HL-60 (cell line): Measurements from ENCODE around the gene ZDHHC21.

Source experiments
- DNase-seq, 2 experiments: peaks; one replicate each; pipeline ENCODE4 v3.0.0-alpha.2; 2010 to 2020; ENCODE audit warnings: low read depth in 1 of 2, low spot score in 1 of 2
- H3K27ac ChIP-seq: fragments of 250-450 bp; sonication (Bioruptor Pico); replicated peaks from 2 replicates; pipeline ENCODE4 v1.5.1; 2020; ENCODE audit warnings: mild to moderate bottlenecking, moderate library complexity
- H3K27me3 ChIP-seq: fragments of 250-450 bp; sonication (Bioruptor Pico); 2 replicates; pipeline ENCODE4 v1.5.1; 2021; ENCODE audit warnings: mild to moderate bottlenecking, moderate library complexity; ENCODE audit not compliant: insufficient read depth, poor library complexity, severe bottlenecking
- H3K4me3 ChIP-seq: replicated peaks from 2 replicates; pipeline ENCODE4 v1.5.1; 2011; ENCODE audit warnings: mild to moderate bottlenecking, control low read depth, low read length; ENCODE audit not compliant: insufficient read depth
- GABPA ChIP-seq: IDR thresholded peaks from 2 replicates; pipeline ENCODE4 v1.6.1; 2012; ENCODE audit warnings: low read depth
- POLR2AphosphoS5 ChIP-seq: IDR thresholded peaks from 2 replicates; pipeline ENCODE4 v1.6.1; 2012; ENCODE audit warnings: low read depth
- REST ChIP-seq: IDR thresholded peaks from 2 replicates; pipeline ENCODE4 v1.6.1; 2012; ENCODE audit warnings: low read depth; ENCODE audit not compliant: insufficient replicate concordance
- SPI1 ChIP-seq: IDR thresholded peaks from 2 replicates; pipeline ENCODE4 v1.6.1; 2012; ENCODE audit warnings: low read depth, mild to moderate bottlenecking, borderline replicate concordance
- TF ChIP-seq, protein P1 (sequence below): IDR thresholded peaks from one replicate; pipeline ENCODE4 v1.5.1; 2011; ENCODE audit warnings: low read length, control low read depth, inconsistent platforms; ENCODE audit not compliant: insufficient read depth

Gene ZDHHC21

DNA sequence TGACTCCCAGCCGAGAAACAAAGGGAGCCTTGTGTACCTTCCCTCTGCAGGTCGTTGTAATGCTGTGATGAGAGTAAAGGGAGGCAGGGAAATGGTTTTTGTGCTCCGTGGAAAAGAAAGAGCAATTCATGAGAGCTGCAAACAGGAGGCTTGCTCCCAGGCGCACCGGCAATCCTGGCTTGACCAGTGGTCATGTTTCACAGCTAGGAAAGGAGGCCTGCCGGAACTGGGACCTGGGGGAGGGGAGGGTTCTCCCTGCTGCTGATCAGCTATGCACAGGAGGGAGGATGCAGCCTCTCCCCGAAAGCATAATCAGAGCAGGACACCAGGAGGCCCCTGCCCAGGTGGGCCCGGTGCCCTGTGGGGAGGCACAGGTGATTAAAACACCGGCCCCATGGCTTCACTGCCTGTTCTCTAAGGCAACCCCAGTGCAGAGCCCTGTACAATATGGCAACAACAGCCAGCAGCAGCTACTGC is 131.3 kb downstream of the ZDHHC21 start:
- H3K4me3 ChIP-seq: no peak overlapping the region
- no peaks in the 10 kb centered on the region for H3K27me3 ChIP-seq
- TF ChIP-seq, protein P1, sequence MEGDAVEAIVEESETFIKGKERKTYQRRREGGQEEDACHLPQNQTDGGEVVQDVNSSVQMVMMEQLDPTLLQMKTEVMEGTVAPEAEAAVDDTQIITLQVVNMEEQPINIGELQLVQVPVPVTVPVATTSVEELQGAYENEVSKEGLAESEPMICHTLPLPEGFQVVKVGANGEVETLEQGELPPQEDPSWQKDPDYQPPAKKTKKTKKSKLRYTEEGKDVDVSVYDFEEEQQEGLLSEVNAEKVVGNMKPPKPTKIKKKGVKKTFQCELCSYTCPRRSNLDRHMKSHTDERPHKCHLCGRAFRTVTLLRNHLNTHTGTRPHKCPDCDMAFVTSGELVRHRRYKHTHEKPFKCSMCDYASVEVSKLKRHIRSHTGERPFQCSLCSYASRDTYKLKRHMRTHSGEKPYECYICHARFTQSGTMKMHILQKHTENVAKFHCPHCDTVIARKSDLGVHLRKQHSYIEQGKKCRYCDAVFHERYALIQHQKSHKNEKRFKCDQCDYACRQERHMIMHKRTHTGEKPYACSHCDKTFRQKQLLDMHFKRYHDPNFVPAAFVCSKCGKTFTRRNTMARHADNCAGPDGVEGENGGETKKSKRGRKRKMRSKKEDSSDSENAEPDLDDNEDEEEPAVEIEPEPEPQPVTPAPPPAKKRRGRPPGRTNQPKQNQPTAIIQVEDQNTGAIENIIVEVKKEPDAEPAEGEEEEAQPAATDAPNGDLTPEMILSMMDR: no peak
- TF ChIP-seq GABPA (no peak), REST (no peak), POLR2AphosphoS5 (no peak), SPI1 (no peak)
- H3K27ac ChIP-seq: no peak overlapping the region
- no peak for DNase-seq
